Activated CD8-positive, alpha-beta T cell treated with anti-CD3 and anti-CD28 coated beads for 36 hours (primary cell): ENCODE measurements around the gene TTC23. TPM values are rescaled to one million over a fixed set of nuclear protein-coding genes. Genes with fewer than 3 reads are reported as not detected.

Experiments
- ATAC-seq: fragments of 200-7000 bp; cut with Tn5 transposase; one replicate; pipeline ENCODE4 v1.10.0; 2021; ENCODE audit warnings: mild to moderate bottlenecking, moderate library complexity
- CTCF ChIA-PET: fragments of 350-600 bp; sonication (Branson Sonifier 250); formaldehyde crosslinking; loops from one replicate; lab custom pipeline; 2021; ENCODE audit warnings: antibody characterized with exemption; lab: Charles Lee
- POLR2A ChIA-PET: fragments of 350-600 bp; sonication (Branson Sonifier 250); formaldehyde crosslinking; loops from one replicate; lab custom pipeline; 2021; ENCODE audit warnings: antibody characterized with exemption; lab: Charles Lee
- DNase-seq: peaks from one replicate; pipeline ENCODE4 v3.0.0-alpha.2; 2020
- H3K27ac Mint-ChIP-seq: one replicate; pipeline ENCODE4 v1.8.0; 2021; ENCODE audit warnings: mild to moderate bottlenecking, mixed read lengths
- H3K27me3 Mint-ChIP-seq: one replicate; pipeline ENCODE4 v1.8.0; 2021; ENCODE audit warnings: mixed read lengths
- H3K36me3 Mint-ChIP-seq: one replicate; pipeline ENCODE4 v1.8.0; 2021; ENCODE audit warnings: low read depth, mixed read lengths
- H3K4me1 Mint-ChIP-seq: one replicate; pipeline ENCODE4 v1.8.0; 2021; ENCODE audit warnings: low read depth, mixed read lengths
- H3K4me3 Mint-ChIP-seq: one replicate; pipeline ENCODE4 v1.8.0; 2021; ENCODE audit warnings: mild to moderate bottlenecking, moderate library complexity, mixed read lengths
- H3K9me3 Mint-ChIP-seq: one replicate; pipeline ENCODE4 v1.8.0; 2021; ENCODE audit warnings: mixed read lengths
- intact Hi-C: fragments of 100-400 bp; cut with micrococcal nuclease; formaldehyde crosslinking; loops from one replicate; pipeline ENCODE4 v1.10.0; 2022
- total RNA-seq, 2 experiments: library from RNA; stranded (reverse); gene quantifications; one replicate each; pipeline ENCODE4 v1.2.3, GENCODE V29; 2021
- TF ChIP-seq, protein P1 (sequence below): fragments of 200-600 bp; IDR thresholded peaks from one replicate; pipeline ENCODE4 v1.8.0; 2022; ENCODE audit warnings: antibody characterized with exemption, mild to moderate bottlenecking

Gene TTC23
- total RNA-seq, 2 experiments from 2014 or later = 4.3 to 4.4 TPM

DNA sequence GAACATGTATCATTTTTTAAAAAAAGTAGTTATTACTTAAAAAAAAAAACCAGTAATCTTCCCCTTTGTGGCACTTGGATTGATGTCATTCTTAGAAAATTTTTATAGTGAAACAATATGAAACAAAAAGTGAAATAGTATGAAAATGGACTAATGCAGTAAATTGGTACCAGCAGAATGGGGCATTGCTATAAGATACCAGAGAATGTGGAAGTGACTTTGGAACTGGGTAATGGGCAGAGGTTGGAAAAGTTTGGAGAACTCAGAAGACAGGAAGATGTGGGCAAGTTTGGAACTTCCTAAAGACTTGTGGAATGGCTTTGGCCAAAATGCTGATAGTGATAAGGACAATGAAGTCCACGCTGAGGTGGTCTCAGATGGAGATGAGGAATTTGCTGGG, 66.6 kb downstream of the TTC23 start:
- intact Hi-C loops = no loop called here
- DNase-seq = no peak
- ATAC-seq = no peak
- Mint-ChIP-seq H3K27me3 (peaks cover 9% of the 10 kb centered on the region), H3K9me3 (no peaks in the 10 kb centered on the region), H3K4me1 (no peaks in the 10 kb centered on the region), H3K36me3 (no peaks in the 10 kb centered on the region), H3K27ac (no peak overlapping the region), H3K4me3 (no peak overlapping the region)
- ChIA-PET CTCF (no interaction called here), POLR2A (no interaction called here)
- TF ChIP-seq, protein P1, sequence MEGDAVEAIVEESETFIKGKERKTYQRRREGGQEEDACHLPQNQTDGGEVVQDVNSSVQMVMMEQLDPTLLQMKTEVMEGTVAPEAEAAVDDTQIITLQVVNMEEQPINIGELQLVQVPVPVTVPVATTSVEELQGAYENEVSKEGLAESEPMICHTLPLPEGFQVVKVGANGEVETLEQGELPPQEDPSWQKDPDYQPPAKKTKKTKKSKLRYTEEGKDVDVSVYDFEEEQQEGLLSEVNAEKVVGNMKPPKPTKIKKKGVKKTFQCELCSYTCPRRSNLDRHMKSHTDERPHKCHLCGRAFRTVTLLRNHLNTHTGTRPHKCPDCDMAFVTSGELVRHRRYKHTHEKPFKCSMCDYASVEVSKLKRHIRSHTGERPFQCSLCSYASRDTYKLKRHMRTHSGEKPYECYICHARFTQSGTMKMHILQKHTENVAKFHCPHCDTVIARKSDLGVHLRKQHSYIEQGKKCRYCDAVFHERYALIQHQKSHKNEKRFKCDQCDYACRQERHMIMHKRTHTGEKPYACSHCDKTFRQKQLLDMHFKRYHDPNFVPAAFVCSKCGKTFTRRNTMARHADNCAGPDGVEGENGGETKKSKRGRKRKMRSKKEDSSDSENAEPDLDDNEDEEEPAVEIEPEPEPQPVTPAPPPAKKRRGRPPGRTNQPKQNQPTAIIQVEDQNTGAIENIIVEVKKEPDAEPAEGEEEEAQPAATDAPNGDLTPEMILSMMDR = no peak

DNA sequence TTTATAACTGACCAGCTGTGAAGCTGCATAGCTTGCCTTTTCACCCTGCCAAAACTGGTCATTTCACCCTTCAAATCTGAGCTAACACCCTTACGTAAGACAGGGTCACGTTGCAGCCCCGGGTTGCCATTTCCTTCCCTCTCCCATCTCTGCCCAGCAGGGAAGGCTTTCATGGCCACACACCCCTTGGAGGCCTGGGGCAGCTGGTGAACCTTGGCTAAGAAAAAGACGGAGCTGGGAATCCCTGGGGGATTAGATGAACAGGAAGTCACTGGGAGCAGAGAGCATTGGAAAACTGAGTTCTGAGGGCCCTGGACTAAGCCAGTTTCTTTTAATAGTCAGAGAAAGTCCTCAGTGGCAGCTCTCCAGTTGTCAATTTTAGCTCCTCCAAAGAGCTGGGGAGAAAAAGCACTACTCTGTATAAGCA, 67.8 kb downstream of the TTC23 start:
- TF ChIP-seq, protein P1 = no peak
- ChIA-PET POLR2A (interaction anchor here (0.8 kb wide), 1 partner anchor 59 kb away, joined by 3 read pairs; no protein-coding TSS in a partner anchor), CTCF (interaction anchor here (0.6 to 1.0 kb wide), 2 partner anchors 32 to 76 kb away, joined by 3 read pairs; no protein-coding TSS in a partner anchor)
- no peaks in the 10 kb centered on the region for H3K4me1 Mint-ChIP-seq
- no peak overlapping the region for H3K27ac Mint-ChIP-seq
- ATAC-seq = no peak
- intact Hi-C loops = no loop called here
- H3K4me3 Mint-ChIP-seq = no peak overlapping the region
- no peak for DNase-seq
- peaks cover 7% of the 10 kb centered on the region for H3K27me3 Mint-ChIP-seq
- no peaks in the 10 kb centered on the region for H3K9me3 Mint-ChIP-seq
- H3K36me3 Mint-ChIP-seq = no peaks in the 10 kb centered on the region

DNA sequence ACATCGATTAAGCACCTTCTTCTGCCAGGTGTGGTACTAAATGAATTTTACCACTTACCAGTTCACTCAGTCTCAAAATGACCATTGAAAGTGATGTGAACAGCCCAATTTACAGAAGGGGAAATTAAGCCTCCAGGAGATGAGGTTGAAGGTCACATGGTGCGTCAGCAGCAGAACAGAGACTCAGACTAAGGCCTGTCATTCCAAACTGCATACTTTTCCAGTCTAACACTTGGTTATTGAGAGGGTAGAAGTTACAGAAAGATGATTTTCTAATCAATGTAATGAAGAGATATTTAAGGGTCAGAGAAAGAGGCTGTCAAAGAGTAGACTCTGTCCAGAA, 68.4 kb downstream of the TTC23 start:
- H3K4me1 Mint-ChIP-seq = no peaks in the 10 kb centered on the region
- ATAC-seq (no peak), DNase-seq (no peak)
- no peaks in the 10 kb centered on the region for H3K36me3 Mint-ChIP-seq
- no peak overlapping the region for H3K4me3 Mint-ChIP-seq
- H3K9me3 Mint-ChIP-seq = no peaks in the 10 kb centered on the region
- TF ChIP-seq, protein P1 = no peak
- intact Hi-C loops = no loop called here
- CTCF ChIA-PET = no interaction called here
- H3K27ac Mint-ChIP-seq = no peak overlapping the region
- POLR2A ChIA-PET = no interaction called here
- peaks cover 7% of the 10 kb centered on the region for H3K27me3 Mint-ChIP-seq

DNA sequence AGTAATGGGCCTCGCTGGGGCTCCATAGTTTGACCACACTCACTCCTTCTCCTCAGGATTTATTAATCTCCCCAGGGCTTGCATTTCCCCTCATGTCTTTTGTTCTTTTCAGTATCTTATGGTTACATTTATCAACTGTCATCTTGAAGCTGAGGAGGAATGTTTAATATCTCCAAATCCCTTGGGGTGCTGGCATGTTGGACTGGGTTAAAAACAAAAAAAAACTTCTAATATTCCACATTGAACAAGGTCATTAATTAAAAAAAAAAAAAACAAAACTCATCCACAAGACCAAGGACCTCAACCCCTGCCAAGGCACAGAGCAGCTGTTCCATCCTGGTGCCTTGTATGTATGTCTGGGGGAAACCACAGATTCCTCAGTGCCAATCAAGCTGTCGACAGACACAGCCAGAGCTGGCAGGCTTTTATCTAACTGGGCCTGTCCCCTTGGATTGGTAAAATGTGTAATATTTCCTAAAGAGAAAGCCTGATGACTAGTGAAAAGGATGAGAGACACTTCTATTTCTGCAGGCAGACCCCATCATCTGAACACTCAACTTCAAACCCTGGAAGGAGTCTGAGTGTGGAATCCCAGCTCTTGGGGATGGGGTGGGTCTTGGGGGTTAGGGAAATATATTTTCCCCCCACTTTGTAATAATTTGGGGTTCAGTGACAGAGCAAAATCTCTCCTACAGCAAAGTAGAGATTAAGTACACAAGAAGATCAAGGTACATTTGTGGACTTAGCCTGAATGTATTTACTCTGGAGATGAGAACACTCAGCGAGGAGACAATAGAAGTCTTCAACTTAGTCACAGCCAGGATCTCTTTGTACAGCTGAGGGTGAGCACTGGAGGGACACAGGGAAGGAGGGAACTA, 69.1 kb downstream of the TTC23 start:
- Mint-ChIP-seq H3K9me3 (no peaks in the 10 kb centered on the region), H3K36me3 (no peaks in the 10 kb centered on the region), H3K4me3 (no peak overlapping the region), H3K27me3 (peaks cover 6% of the 10 kb centered on the region), H3K27ac (no peak overlapping the region), H3K4me1 (no peaks in the 10 kb centered on the region)
- DNase-seq (no peak), ATAC-seq (no peak)
- intact Hi-C loops = no loop called here
- TF ChIP-seq, protein P1 = no peak
- ChIA-PET POLR2A (no interaction called here), CTCF (no interaction called here)

DNA sequence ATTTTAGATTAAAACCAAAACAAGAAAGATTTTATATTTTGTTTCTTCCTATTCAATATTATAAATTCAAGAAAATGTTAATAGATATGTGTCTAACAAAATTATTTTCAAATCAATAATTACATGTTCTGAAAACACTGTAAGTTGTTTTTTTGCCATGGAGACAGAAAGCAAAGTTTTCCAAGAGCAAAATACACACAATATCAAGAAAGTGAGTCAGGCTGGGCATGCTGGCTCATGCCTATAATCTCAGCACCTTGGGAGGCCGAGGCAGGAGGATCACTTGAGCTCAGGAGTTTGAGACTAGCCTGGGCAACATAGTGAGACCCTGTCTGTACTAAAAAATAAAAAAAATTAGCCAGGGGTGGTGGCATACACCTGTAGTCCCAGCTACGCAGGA, 71.7 kb downstream of the TTC23 start:
- peaks cover 2% of the 10 kb centered on the region for H3K27me3 Mint-ChIP-seq
- H3K36me3 Mint-ChIP-seq = no peaks in the 10 kb centered on the region
- no peak for ATAC-seq
- DNase-seq = no peak
- ChIA-PET POLR2A (no interaction called here), CTCF (interaction anchor here (1.1 kb wide), 1 partner anchor 33 kb away, joined by 3 read pairs; no protein-coding TSS in a partner anchor)
- no peaks in the 10 kb centered on the region for H3K4me1 Mint-ChIP-seq
- no peak overlapping the region for H3K4me3 Mint-ChIP-seq
- H3K9me3 Mint-ChIP-seq = no peaks in the 10 kb centered on the region
- TF ChIP-seq, protein P1 = no peak
- intact Hi-C loops = no loop called here
- no peak overlapping the region for H3K27ac Mint-ChIP-seq
